ENCODE measurements around the gene CCDC50.

CCDC50 gene

DNA sequence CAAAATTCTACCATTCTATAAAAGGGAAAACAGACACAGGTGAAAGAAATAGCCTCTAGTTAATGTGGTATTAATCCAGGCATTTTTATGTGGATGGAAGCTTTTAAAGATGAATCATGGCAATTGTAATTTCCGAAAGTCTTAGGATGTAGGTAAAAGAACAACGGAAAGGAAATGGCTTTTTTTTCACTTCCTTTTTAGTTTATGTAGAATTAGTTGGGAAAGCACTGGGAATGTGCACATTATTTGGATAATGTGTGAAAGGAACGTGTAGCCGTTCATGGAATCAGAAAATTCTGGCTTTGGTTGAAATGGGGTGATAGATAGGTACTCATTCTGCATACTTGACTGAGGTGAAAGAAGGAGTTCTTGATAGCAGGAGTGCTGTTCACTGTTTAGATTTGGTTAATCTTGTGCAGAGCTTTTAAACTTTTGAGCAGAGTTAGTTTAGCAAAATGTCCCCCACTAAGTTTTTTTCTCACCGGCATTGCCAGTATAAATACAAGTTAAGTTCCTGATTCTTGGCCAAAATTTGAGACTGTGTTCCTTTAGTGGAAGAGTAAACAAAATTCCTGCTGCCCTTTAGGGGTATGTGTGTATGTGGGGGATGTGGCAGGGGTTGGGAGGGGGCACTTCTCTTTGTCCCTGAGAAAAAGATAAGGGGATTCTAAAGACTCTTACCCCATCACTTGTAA is 21.3 kb downstream of the CCDC50 start:
- DNase-seq, result peak; percentile 63

DNA sequence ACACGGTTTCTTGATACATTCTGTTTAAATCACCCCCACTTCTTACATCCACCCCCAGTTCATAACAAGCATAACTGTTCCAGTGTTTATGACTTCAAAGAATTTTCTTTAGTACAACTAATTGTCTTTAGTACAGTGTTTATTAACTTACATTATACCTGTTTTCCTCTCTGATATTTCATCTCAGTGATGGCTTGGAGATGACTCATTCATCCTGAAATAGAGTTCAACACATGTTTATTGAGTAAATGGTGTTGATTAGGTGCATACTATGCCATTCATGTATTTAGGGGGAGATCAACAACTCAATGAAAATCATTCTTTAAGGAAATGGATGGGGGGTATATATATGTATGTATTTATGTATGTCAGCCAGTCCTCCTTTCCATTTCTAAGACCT is 22.8 kb downstream of the CCDC50 start:
- no peak for DNase-seq

DNA sequence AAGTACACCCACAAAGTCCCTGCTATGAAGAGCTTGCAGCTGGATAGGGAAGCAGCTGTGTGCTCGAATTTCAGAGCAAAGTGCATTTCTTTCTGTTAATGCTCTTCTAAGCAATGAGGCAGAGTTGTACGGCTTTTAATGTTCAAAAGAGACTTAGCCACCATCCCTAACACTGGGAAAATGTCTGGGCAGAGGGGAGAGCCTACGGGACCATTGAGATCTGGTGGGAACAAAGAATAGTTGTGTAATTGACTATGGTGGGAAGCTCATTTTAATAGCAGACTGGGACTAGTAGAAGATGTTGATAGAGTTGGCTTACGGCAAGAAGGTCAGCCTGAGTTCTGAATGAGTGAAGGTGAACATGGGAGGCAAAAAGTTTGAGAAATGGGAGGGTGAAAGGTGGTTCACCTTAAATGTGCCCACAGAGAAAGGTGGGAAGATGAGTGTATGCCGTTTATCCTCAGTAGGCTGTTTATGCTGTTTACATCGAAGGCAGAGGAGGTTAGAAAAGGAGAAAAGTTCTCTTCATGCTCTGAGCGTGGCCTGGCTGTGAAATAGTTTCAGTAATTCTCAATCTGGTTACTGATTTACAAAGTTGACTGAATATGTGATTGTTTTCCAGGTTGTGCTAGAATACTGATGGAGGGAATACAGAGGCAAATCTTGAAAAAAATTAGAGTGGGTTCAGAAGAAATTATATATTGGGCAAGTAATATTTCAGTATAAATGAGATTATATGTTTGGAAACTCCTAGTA is 24.0 kb downstream of the CCDC50 start:
- DNase-seq, result no peak

DNA sequence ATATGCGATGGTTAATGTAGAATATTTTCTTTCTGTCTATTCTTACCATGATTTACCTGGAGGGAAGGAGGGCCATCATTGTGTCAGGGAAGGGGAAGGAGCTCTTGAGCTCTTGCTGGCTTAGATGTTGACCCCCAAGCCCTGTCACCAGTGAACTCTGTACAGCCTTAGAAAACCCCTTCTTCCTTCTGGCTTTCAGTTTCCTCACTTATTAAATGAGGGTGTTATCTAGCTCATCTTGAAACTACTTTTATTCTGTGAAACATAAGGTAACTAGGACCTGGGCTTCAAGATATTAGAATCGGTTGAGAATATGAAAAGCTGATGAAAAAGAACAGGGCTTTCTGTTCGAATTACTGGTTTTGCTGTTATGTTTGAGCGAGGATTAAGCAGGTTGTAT is 26.2 kb downstream of the CCDC50 start:
- DNase-seq, result no peak

DNA sequence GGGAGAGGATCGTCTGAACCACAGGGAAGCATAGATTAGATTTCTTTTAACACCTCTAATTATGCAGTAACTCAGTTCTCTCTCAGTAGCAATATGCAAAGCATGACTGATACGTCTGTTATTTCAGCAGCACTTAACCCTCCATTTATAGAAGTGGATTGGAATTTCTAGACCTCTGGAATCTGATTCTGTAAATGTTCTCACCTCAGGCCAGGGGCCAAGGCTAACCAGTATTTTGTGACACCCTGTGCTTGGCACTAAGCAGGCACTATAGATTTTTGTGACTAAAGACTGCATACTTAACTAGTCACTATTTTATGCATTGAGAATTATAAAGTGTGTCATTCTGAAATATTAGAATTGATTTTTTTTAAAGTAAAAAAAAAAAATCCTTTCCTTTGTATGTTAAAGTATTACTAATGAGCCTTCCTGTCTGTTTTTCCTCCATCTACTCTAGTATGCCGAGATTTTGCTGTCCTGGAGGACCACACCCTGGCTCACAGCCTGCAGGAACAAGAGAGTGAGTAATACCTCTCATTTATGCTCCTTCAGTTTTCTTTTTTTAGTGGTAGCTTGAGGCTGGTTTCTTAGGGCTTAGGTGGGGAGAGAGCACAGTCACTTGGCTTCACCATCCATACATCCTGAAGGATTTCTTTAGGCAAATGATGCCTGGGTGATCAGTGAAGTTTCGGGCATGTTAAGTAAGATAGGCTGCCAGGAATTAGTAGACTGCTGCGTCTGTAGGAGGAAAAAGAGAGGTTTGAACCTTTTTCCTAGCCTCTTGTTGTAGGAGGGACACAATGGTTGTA is 27.6 kb downstream of the CCDC50 start:
- peak; percentile 89 for DNase-seq

DNA sequence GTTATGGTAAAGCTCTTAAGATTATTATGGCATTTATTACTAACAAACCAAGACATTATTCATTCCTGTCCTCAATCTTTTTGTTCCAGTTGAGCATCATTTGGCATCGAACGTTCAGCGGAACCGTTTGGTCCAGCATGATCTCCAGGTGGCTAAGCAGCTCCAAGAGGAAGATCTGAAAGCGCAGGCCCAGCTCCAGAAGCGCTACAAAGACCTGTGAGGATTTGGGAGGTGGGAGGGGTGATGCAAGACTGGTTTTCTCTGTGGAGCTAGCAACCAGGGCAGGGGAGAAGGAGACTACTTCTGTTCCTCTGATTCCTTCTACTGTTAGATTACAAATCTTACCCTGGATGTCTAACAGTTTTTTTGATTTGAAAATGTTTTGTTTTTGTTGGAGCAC is 28.7 kb downstream of the CCDC50 start:
- no peak for DNase-seq

DNA sequence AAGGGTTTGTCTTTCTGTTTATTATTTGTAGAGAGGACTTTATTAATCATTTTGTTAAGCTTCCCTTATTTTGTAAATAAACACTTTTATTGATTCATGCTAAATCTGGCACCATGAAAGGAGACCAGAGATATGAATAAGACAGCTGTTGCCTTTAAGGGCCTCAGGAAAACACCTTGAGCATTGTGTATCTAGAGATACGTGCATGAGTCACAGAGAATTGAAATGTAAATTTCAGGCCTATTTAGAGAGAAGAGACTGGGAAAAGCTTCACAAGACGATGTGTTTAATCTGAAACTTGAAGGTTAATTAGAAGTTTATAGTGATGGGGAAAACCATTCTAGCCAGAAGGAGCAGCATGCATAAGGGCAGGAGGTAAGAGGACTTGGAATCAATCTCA is 29.7 kb downstream of the CCDC50 start:
- no peak for DNase-seq

DNA sequence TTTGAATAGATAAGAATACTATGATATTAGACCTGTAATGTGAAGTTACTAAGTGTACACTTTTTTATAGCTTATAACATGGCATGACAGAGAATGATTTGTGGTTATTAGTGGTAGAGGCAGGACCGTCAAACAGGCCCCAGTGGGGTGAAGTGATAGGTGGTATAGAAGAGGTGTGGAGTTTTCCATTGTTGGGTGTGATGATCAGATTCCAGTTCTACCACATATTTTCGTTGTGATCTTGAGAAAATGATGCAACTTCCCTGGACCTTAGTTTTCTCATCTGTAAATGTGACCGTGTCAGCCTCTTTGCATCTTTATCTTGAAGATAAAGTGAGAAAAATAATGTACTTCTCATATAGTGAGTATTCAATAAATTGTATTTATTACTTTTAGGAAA is 31.4 kb downstream of the CCDC50 start:
- DNase-seq, result no peak

DNA sequence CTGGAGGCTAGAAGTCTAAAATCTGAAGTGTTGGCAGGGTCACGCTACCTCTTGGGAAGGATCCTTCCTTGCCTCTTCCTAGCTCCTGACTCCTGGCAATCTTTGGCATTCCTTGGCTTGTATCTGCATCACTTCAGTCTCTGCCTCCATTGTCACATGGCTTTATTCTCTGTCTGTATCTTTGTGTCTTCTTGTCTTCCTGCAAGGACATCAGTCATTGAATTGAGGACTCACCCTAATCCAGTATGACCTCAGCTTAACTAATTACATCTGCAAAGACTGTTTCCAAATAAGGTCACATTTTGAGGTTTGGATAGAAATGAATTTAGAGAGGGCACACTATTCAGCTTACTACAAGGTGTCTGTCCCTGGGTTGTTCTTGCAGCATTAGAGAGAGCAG is 32.3 kb downstream of the CCDC50 start:
- DNase-seq, result no peak

DNA sequence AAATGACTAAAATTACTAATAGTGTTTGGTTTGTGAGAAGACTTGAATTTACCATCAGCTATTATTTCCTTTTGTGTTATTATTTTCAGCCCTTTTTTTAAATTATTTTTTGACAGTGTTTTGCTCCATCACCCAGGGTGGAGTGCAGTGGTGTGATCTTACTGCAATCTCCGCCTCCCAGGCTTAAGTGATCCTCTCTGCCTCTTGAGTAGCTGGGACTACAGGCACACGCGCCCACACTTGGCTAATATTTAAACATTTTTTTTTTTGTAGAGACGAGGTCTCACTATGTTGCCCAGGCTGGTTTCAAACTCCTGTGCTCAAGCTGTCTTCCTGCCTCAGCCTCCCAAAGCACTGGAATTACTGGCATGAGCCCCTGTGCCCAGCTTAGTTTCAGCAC is 32.8 kb downstream of the CCDC50 start:
- DNase-seq, result no peak

DNA sequence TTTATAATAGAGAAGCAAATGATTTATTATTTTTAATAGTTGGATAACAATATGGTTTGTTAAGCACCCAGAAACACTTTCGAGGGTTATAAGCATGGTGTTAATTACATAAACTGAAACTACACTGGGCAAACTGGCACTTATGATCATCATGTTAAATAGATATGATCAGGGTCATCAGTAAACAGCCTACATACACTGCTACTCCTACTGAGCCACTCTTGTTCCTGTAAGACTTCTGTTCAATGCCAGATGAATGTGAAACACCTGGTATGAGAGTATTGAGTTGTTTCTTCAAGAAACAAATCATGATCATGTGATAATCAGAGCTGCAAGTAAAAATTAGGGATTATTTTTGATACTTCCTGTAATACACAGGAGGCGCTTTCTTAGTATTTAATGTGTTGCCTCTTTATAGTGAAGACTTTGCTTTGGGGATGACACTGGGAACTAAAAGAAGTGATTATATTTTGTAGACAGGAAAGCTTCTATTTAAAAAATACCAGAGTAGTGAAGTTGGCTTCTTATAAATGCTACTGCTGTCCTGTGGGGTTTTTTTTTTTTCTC is 33.4 kb downstream of the CCDC50 start:
- no peak for DNase-seq

DNA sequence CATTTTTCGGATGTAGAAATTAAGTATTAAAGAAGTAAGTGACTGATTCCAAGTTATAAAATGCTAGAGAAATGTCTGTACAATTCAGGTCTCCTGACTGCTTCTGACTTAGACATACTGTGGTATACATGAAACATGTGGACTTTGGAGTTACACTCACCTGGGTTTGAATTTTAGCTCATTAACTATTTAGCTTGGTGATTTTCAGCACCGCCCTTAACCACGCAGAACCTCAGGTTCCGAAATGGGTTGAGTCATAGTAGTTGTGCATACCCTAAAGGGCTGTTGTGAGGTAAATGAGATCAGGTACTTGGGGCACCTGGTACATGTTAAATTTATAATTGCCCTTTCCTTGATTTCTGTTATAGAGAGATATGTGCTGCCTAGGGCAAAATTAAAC is 34.0 kb downstream of the CCDC50 start:
- DNase-seq, result no peak

DNA sequence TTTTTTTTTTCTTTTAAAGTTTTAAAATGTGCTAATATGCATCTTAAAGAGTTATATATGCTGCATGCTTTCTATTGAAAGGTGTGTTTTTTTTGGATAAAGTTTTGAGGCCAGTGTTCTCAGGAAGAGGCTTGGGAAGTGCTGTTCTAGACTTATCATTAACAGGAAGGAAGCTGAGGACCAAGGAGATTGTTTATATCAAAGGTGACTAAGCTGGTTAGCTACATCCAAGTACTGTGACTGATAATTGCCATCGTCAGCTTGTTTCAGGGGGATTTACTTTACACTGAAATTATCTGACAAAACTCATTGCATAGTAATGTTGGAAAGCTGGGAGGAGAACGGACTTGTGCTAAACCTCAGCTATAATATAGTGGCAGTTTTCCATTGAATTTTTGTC is 37.5 kb downstream of the CCDC50 start:
- DNase-seq, result no peak

DNA sequence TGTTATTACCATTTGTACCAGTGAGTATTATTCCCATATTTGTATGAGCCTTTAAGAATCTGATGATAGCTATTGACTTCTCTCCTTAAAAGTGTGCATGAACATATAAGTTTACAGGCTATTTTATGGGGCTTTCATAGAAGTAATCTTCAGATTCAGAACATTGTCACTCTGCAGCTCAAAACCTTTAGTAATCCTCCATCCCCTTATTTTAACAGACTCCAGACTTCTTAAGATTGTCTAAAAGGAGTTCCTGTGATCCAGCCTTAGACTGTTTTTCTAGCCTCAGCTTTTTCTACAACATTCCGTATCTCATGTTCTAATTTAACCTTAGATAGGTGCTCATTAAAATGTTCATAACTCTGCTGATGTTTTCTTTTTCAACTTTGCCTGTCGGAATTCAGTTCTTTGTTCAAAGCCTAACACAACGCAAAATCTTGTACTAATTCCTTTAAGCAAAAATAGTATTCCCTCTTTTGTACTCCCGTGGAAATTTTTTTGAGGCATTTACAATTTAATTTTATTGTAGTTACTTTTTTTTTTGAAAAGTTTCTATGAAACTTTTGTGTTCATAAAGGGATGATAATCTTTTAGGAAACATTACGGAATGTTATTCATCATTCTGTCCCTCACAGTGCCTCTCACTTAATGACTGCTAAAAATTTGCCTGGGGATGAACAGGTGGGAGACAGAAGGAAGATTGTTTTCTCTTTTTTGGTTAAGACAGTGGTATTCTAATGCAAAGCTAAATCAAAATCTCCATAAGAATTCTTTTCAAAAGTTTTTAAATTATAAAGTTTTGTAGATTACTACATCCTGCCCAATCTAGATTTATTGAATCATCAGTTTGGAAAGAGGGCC is 39.8 kb downstream of the CCDC50 start:
- DNase-seq, result no peak

DNA sequence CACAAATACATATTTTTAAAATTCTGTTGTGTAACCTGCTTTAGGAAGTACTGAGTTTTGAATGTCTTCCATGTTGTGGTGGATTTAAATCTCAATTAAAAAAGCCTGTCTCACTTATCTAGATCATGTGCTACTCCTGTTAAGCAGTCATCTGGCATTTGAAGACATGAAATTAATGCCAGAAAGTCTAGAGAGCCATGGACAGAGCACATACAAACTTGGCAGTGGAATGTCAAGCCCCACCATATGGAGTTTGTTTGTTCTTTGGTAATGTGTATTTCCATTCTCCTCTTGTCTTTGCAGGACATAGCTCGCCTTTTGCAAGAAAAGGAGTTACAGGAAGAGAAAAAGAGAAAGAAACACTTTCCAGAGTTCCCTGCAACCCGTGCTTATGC is 40.4 kb downstream of the CCDC50 start:
- DNase-seq, result no peak

DNA sequence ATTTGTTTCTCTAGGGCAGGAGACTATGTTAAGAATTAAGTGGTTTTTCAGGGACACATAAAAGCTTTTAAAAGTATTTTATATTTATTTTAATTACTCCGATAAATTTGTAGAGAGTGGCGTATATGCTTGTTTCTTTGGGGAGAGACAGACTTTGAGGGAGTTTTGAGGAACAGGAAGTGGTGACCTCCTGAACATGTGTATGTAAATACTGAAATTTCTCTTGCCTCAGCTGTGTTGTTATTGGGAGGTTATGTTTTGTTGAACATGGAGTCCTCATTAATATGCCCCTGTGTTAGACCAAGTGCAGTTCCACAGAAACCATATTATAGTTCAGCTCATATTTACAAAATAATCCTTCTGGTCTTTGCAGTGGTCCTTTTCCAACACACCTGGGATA is 42.9 kb downstream of the CCDC50 start:
- DNase-seq, result no peak

DNA sequence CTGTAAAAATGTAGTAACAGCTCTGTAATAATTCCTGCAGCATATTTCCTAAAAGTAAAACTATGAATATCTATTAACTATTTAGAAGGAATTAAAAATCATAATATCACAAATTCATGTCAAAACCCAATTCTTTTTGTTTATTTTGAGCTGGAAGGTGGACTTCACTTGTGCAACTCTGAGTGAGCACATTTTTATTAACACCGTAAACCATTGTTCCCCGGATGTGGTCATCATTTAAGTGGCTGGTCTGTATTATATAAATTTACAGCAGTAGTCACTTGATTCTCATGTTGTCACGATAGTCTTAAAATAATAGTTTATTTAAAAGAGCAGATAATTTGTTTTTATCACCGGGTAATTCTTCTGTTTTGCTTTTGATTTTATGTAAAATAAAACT is 44.1 kb downstream of the CCDC50 start:
- no peak for DNase-seq

DNA sequence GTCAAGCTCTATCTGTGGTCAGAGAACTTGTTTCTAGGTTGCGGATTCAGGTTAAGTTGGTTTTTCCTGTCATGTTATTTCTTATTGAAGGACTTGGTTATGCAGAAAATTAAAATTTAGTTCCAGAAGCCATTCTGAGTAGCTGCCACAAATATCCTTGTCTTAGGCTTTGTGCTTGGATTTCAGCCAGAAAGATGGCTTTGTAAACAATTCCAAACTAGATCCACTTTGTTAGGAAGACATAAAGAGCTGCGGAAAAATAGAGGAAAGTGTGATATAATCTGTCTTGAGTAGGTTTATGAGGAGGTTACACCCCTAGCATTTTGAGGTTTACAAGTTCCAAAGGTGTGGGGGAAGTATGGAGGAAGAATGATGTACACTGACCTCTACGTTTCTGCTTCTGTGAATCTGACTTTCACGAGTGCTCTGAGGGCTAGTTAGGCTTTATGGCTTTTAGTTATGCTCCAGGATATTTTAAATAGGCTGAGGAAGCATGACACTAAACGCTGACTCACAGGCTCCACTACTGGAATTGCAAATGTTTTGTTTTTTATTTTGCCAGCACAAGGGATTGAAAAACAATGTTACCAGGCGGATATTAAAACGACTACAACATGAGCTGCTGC is 47.4 kb downstream of the CCDC50 start:
- DNase-seq, result peak; percentile 83

DNA sequence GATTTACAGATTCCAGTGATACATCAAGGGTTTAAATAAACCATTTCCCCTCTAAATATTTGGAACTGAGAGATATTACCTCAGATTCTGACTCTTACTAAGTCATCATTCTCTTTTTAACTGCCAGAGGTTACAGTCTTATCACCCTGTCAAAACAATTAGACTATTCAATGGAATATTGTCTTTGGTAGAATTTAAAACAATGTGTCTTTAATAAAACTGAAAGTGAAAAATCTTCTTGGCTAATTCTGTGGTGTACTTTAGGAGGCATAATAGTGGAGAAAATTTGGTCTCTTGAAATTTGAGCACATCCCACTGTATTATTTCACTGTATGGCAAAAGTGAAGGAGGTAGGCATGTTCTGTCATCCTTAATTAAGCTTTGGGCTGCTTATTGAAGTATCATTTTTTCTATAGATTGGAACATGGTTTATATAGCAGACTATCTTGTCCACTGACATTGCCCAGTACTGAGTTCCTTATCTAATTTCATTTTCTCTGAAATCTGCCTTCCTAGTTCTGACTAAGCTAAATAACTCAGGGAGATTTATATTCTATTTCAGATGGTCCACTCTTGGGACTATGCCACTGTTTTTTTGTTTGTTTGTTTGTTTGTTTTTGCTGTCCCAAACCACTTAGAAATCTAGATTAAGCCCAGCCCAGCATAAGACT is 49.1 kb downstream of the CCDC50 start:
- no peak for DNase-seq

DNA sequence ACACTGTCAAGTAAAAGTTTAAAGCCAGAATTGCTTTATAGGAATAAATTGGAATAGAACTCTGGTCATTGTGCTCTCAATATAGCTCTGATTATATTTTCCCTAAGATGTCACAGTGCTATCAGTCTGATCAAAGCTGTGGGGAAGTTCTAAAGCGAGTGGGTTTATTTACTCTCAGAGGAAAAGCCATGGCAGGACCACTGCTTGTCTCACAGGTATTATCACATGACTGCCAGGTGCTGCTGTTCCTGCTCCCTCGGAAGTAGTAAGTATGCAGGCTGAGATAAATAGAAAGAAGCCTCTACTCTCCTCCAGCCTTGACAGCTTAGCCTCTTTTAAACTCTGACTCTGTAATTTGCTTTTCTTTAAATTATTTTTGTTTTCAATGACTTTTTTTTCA is 50.3 kb downstream of the CCDC50 start:
- no peak for DNase-seq

DNA sequence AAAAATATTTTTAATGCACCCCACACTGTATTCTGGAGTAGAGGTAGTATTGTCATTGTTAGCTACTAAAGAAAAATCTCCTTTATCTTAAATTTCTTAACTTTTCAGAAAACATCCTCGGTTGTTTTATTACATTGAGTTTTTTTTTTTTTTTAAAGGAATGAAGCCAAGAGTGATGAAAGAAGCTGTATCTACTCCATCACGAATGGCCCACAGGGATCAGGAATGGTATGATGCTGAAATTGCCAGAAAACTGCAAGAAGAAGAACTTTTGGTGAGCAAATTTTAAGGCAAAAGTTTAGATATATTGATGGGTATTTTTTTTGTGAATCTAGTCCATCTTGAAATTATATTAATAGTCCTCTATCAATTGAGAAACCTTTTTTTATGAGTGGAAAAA is 50.8 kb downstream of the CCDC50 start:
- DNase-seq, result no peak

DNA sequence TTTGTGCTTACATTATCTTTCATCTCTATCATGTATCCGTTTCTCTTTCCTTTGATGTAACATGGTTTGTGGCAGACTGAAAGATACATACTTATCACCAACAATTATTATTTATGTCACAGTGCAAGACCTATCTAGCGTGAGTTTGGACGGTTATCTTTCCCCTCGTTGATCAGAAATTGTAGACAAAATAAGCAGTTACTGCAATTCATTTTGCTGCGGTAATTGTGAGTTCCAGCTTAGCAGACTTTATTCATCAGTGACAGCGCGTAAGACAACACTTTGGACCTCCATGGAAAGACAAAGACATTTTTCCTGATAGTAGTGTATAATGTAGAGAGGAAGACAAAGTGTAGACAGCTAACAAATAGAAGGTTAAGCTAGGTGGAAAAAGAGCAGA is 52.1 kb downstream of the CCDC50 start:
- no peak for DNase-seq

All from kidney glomerular epithelial cell (primary cell).